HepG2 (cell line): Measurements from ENCODE around the gene VASN. TPM values are rescaled to one million over a fixed set of nuclear protein-coding genes. Genes with fewer than 3 reads are reported as not detected.

Source experiments
- CBX1 ChIP-seq: IDR thresholded peaks from one replicate; pipeline ENCODE4 v1.6.1; 2016; ENCODE audit warnings: antibody characterized with exemption, low read depth
- FOXA3 ChIP-seq: IDR thresholded peaks from 2 replicates; pipeline ENCODE4 v1.6.1; 2016; ENCODE audit warnings: missing genetic modification reagents, missing compliant biosample characterization
- KDM2A ChIP-seq: sonication (generic); formaldehyde crosslinking; IDR thresholded peaks from 2 replicates; pipeline ENCODE4 v1.4.0; 2020; ENCODE audit warnings: low read depth, missing genetic modification reagents, borderline replicate concordance
- NCOR1 ChIP-seq: fragments of 200-600 bp; sonication (generic); IDR thresholded peaks from 2 replicates; pipeline ENCODE4 v1.7.0; 2017; ENCODE audit warnings: antibody characterized with exemption, low read length, borderline replicate concordance
- PHF8 ChIP-seq: sonication (generic); formaldehyde crosslinking; IDR thresholded peaks from 2 replicates; pipeline ENCODE4 v1.5.0; 2020; ENCODE audit warnings: missing genetic modification reagents
- POLR2G ChIP-seq: fragments of 200-400 bp; formaldehyde crosslinking; IDR thresholded peaks from 2 replicates; pipeline ENCODE4 v1.6.1; 2018; ENCODE audit warnings: mild to moderate bottlenecking, low read depth, low read length, moderate library complexity
- RELA ChIP-seq: sonication (generic); formaldehyde crosslinking; IDR thresholded peaks from 2 replicates; pipeline ENCODE4 v1.4.0; 2020; ENCODE audit warnings: missing genetic modification reagents
- SMAD9 ChIP-seq: sonication (generic); formaldehyde crosslinking; IDR thresholded peaks from 2 replicates; pipeline ENCODE4 v1.5.1; 2020; ENCODE audit warnings: mild to moderate bottlenecking, missing genetic modification reagents
- TBL1XR1 ChIP-seq: fragments of 150-350 bp; IDR thresholded peaks from 2 replicates; pipeline ENCODE4 v1.6.1; 2014; ENCODE audit warnings: borderline replicate concordance, low read length; ENCODE audit not compliant: partially characterized antibody
- ZFP36L1 ChIP-seq: sonication (generic); formaldehyde crosslinking; IDR thresholded peaks from 2 replicates; pipeline ENCODE4 v1.8.0; 2022; ENCODE audit warnings: mild to moderate bottlenecking, missing genetic modification reagents, moderate library complexity
- ZFX ChIP-seq: sonication (generic); formaldehyde crosslinking; IDR thresholded peaks from 2 replicates; pipeline ENCODE4 v1.4.0; 2020; ENCODE audit warnings: mild to moderate bottlenecking, low read depth, missing genetic modification reagents, moderate library complexity
- ZFY ChIP-seq: sonication (generic); formaldehyde crosslinking; IDR thresholded peaks from 2 replicates; pipeline ENCODE4 v1.4.0; 2020; ENCODE audit warnings: missing genetic modification reagents
- ZNF432 ChIP-seq: sonication (generic); formaldehyde crosslinking; IDR thresholded peaks from 2 replicates; pipeline ENCODE4 v1.5.0; 2020; ENCODE audit warnings: missing genetic modification reagents, mild to moderate bottlenecking, borderline replicate concordance
- ZNF44 ChIP-seq: sonication (generic); formaldehyde crosslinking; IDR thresholded peaks from 2 replicates; pipeline ENCODE4 v1.5.1; 2020; ENCODE audit warnings: mild to moderate bottlenecking, missing genetic modification reagents
- ZNF572 ChIP-seq: sonication (generic); formaldehyde crosslinking; IDR thresholded peaks from 2 replicates; pipeline ENCODE4 v1.5.1; 2020; ENCODE audit warnings: mild to moderate bottlenecking, missing genetic modification reagents
- ZNF607 ChIP-seq: sonication (generic); formaldehyde crosslinking; IDR thresholded peaks from 2 replicates; pipeline ENCODE4 v1.5.1; 2020; ENCODE audit warnings: missing genetic modification reagents, mild to moderate bottlenecking, borderline replicate concordance
- polyA plus RNA-seq, 8 experiments: library from polyadenylated mRNA; depleted of rRNA in 3 of 8; stranded (reverse) in 7 of 8; unstranded in 1 of 8; fragments of >200 nt; fragmentation: Illumina TruSeq in 4 of 8; extraction: Trizol in 4 of 8; gene quantifications; 2 replicates each; pipeline versions ENCODE4 v1.2.1 to v1.2.3, GENCODE V29; 2011 to 2016; ENCODE audit warnings: low read depth in 4 of 8, missing spikeins in 1 of 8, mixed read lengths in 1 of 8; ENCODE audit not compliant: insufficient read depth in 1 of 8
- total RNA-seq, 5 experiments: library from RNA; depleted of rRNA; stranded (reverse); fragments of >200 nt; fragmentation: Illumina TruSeq; extraction: Trizol; gene quantifications; 2 replicates each; pipeline ENCODE4 v1.2.3, GENCODE V29; 2016; ENCODE audit warnings: low read depth in 1 of 5
- TF ChIP-seq, protein P1 (sequence below): sonication (generic); formaldehyde crosslinking; IDR thresholded peaks from 2 replicates; pipeline ENCODE4 v1.5.1; 2020; ENCODE audit warnings: mild to moderate bottlenecking, missing genetic modification reagents, moderate library complexity
- TF ChIP-seq, protein P2 (sequence below): sonication (generic); formaldehyde crosslinking; IDR thresholded peaks from 2 replicates; pipeline ENCODE4 v1.4.0; 2020; ENCODE audit warnings: missing genetic modification reagents, borderline replicate concordance
- TF ChIP-seq, protein P3 (sequence below): IDR thresholded peaks from 2 replicates; pipeline ENCODE4 v1.6.1; 2012; ENCODE audit warnings: inconsistent platforms

The VASN gene
- total and polyA plus RNA-seq, 2 of the 13 experiments (the other 11 are each of a cell fraction or from before 2014, with no cell fraction given): 8.4 to 18.2 TPM

DNA sequence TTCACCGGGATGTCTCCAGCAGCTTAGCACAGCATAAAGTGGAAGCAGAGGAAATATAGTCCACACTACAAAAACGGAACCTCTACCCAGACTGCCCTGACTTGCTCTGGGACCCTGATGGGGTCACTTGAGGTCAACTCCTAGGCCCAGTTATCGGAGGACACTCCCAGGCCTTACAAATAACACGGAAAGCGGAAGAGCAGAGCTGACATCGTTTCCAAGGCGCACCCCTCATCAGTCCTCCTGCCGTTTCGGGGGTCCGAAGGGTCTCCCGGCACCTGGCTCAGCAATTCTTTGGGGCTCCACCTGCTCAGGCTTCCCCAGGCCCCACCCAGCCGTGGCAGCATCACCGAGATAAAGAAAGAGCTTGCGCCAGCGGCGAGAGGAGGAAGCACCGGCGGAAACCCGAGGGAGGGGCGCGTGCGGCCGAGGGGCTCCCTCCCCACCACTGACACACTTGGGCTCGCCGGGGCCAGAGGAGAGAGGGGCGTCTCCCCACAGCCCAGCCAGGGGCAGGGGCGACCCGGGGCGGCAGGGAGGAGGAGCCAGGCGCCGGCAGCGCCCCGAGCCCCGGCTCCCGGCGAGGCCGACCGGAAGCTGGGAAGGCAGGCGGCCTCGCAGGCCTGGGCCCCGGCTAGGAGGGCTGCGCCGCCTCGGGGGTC is 44.0 kb downstream of the VASN start (continued):
- TF ChIP-seq, protein P1, sequence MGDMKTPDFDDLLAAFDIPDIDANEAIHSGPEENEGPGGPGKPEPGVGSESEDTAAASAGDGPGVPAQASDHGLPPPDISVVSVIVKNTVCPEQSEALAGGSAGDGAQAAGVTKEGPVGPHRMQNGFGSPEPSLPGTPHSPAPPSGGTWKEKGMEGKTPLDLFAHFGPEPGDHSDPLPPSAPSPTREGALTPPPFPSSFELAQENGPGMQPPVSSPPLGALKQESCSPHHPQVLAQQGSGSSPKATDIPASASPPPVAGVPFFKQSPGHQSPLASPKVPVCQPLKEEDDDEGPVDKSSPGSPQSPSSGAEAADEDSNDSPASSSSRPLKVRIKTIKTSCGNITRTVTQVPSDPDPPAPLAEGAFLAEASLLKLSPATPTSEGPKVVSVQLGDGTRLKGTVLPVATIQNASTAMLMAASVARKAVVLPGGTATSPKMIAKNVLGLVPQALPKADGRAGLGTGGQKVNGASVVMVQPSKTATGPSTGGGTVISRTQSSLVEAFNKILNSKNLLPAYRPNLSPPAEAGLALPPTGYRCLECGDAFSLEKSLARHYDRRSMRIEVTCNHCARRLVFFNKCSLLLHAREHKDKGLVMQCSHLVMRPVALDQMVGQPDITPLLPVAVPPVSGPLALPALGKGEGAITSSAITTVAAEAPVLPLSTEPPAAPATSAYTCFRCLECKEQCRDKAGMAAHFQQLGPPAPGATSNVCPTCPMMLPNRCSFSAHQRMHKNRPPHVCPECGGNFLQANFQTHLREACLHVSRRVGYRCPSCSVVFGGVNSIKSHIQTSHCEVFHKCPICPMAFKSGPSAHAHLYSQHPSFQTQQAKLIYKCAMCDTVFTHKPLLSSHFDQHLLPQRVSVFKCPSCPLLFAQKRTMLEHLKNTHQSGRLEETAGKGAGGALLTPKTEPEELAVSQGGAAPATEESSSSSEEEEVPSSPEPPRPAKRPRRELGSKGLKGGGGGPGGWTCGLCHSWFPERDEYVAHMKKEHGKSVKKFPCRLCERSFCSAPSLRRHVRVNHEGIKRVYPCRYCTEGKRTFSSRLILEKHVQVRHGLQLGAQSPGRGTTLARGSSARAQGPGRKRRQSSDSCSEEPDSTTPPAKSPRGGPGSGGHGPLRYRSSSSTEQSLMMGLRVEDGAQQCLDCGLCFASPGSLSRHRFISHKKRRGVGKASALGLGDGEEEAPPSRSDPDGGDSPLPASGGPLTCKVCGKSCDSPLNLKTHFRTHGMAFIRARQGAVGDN (CRISPR knock-in tag): 0 out of 2 replicates have a peak, but pooled peaks have one; percentile 3
- no peak for TF ChIP-seq ZFP36L1 (CRISPR knock-in tag)
- TF ChIP-seq, protein P2, sequence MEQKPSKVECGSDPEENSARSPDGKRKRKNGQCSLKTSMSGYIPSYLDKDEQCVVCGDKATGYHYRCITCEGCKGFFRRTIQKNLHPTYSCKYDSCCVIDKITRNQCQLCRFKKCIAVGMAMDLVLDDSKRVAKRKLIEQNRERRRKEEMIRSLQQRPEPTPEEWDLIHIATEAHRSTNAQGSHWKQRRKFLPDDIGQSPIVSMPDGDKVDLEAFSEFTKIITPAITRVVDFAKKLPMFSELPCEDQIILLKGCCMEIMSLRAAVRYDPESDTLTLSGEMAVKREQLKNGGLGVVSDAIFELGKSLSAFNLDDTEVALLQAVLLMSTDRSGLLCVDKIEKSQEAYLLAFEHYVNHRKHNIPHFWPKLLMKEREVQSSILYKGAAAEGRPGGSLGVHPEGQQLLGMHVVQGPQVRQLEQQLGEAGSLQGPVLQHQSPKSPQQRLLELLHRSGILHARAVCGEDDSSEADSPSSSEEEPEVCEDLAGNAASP (CRISPR knock-in tag): peak; percentile 97
- TF ChIP-seq NCOR1: no peak
- TF ChIP-seq FOXA3: 0 out of 2 replicates have a peak, but pooled peaks have one; percentile 6
- TF ChIP-seq RELA (CRISPR knock-in tag): no peak
- TF ChIP-seq, protein P3, sequence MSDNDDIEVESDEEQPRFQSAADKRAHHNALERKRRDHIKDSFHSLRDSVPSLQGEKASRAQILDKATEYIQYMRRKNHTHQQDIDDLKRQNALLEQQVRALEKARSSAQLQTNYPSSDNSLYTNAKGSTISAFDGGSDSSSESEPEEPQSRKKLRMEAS: no peak
- peak; percentile 72; the same call in 1 of the 2 replicates for TF ChIP-seq ZFY (CRISPR knock-in tag)
- peak; percentile 56; the same call in 1 of the 2 replicates for TF ChIP-seq ZNF572 (CRISPR knock-in tag)
- TF ChIP-seq ZNF44 (CRISPR knock-in tag): 0 out of 2 replicates have a peak, but pooled peaks have one; percentile 52
- TF ChIP-seq POLR2G: 0 out of 2 replicates have a peak, but pooled peaks have one; percentile 8
- peak; percentile 61 for TF ChIP-seq PHF8 (CRISPR knock-in tag)
- TF ChIP-seq TBL1XR1: no peak
- TF ChIP-seq ZNF432 (CRISPR knock-in tag): no peak
- no peak for TF ChIP-seq CBX1
- TF ChIP-seq ZFX (CRISPR knock-in tag): peak; percentile 61; the same call in 1 of the 2 replicates
- TF ChIP-seq SMAD9 (CRISPR knock-in tag): no peak
- TF ChIP-seq ZNF607 (CRISPR knock-in tag): 0 out of 2 replicates have a peak, but pooled peaks have one; percentile 6
- peak; percentile 42; the same call in 1 of the 2 replicates for TF ChIP-seq KDM2A
- TF ChIP-seq, all 625 proteins: peak for 50
